Measurements from ENCODE around the gene POLR3H. TPM values are rescaled to one million over a fixed set of nuclear protein-coding genes. Genes with fewer than 3 reads are reported as not detected.
A peak's percentile ranks its signal among the peaks of the same experiment; 100 is the strongest.

The POLR3H gene
- total RNA-seq, 1 experiment from 2014 or later, result 92.1 TPM

DNA sequence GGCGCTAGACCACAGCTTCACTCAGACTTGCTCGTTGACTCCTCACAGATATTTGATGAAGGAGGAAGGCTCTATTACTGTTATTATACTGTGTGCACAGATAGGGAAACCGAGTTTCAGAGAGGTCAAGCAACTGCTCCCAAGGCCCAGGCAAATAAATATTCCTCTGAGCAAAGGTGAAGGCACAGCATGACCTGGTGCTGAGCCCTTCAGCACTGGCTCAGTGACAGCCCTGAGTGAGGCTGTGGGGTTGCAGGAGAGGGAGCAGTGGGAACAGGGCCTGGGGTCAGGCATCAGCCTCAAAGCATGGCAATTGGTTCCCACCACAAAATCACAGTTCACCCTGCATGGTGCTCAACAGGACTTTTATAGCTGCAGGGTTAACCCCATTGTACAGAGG, 7.1 kb downstream of the POLR3H start:
- Histone ChIP-seq H3K9me3 (ENCODE audit: low read depth, low read length, poor library complexity, severe bottlenecking) (no peaks in the 10 kb centered on the region), H3K36me3 (ENCODE audit: insufficient read depth, low read length, poor library complexity, severe bottlenecking) (peaks cover 58% of the 10 kb centered on the region), H3K4me3 (ENCODE audit: low read depth, low read length, poor library complexity, severe bottlenecking) (no peak overlapping the region), H3K27me3 (replicated peaks; ENCODE audit: insufficient read depth, low read depth, low read length, poor library complexity) (no peaks in the 10 kb centered on the region), H3K4me1 (ENCODE audit: insufficient read depth, low read length, poor library complexity, severe bottlenecking) (no peaks in the 10 kb centered on the region), H3K27ac (ENCODE audit: low read depth, low read length, poor library complexity, severe bottlenecking) (no peak overlapping the region)
- intact Hi-C loops (cut with micrococcal nuclease; ENCODE audit: unreplicated experiment), result no loop called here
- BruUV-seq (replicated peaks), result no TSS peak
- POLR2A ChIA-PET (ENCODE audit: low non-redundant PET), result no interaction called here
- CTCF ChIA-PET, result interaction anchor here (0.6 kb wide), 2 partner anchors 14 to 53 kb away, joined by 3 read pairs; no protein-coding TSS in a partner anchor
- TF ChIP-seq, protein P1, sequence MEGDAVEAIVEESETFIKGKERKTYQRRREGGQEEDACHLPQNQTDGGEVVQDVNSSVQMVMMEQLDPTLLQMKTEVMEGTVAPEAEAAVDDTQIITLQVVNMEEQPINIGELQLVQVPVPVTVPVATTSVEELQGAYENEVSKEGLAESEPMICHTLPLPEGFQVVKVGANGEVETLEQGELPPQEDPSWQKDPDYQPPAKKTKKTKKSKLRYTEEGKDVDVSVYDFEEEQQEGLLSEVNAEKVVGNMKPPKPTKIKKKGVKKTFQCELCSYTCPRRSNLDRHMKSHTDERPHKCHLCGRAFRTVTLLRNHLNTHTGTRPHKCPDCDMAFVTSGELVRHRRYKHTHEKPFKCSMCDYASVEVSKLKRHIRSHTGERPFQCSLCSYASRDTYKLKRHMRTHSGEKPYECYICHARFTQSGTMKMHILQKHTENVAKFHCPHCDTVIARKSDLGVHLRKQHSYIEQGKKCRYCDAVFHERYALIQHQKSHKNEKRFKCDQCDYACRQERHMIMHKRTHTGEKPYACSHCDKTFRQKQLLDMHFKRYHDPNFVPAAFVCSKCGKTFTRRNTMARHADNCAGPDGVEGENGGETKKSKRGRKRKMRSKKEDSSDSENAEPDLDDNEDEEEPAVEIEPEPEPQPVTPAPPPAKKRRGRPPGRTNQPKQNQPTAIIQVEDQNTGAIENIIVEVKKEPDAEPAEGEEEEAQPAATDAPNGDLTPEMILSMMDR (conservative IDR thresholded peaks at IDR 0.05; ENCODE audit: low read depth, low read length), result no peak
- TF ChIP-seq EZH2 (IDR thresholded peaks at IDR 0.05; ENCODE audit: borderline replicate concordance, low read depth, low read length, poor library complexity, severe bottlenecking), result no peak
- DNase-seq (ENCODE audit: low spot score), result no peak

DNA sequence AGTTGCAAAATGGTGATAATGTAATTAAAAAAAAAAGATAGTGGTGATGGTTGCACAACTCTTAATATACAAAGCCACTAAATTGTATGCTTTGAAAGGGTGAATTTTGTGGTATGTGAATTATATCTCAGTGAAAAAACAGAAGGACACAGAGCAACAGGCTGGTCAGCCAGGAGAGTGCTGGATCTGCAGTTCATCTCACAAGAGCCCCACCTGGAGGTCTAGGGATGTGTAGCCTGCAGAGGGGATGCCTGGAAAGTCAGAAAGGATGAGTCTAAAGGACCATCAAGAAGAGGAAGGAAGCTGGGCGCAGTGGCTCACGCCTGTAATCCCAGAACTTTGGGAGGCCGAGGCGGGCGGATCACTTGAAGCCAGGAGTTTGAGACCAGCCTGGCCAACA, 9.0 kb downstream of the POLR3H start:
- no TSS peak for BruUV-seq (replicated peaks)
- Histone ChIP-seq H3K27me3 (replicated peaks; ENCODE audit: insufficient read depth, low read depth, low read length, poor library complexity) (no peaks in the 10 kb centered on the region), H3K36me3 (ENCODE audit: insufficient read depth, low read length, poor library complexity, severe bottlenecking) (peaks cover 71% of the 10 kb centered on the region), H3K4me3 (ENCODE audit: low read depth, low read length, poor library complexity, severe bottlenecking) (no peak overlapping the region), H3K4me1 (ENCODE audit: insufficient read depth, low read length, poor library complexity, severe bottlenecking) (no peaks in the 10 kb centered on the region), H3K9me3 (ENCODE audit: low read depth, low read length, poor library complexity, severe bottlenecking) (no peaks in the 10 kb centered on the region), H3K27ac (ENCODE audit: low read depth, low read length, poor library complexity, severe bottlenecking) (no peak overlapping the region)
- ChIA-PET POLR2A (ENCODE audit: low non-redundant PET) (no interaction called here), CTCF (no interaction called here)
- no peak for TF ChIP-seq EZH2 (IDR thresholded peaks at IDR 0.05; ENCODE audit: borderline replicate concordance, low read depth, low read length, poor library complexity, severe bottlenecking)
- TF ChIP-seq, protein P1 (conservative IDR thresholded peaks at IDR 0.05; ENCODE audit: low read depth, low read length), result peak; percentile 31; the same call in 1 of the 2 replicates
- intact Hi-C loops (cut with micrococcal nuclease; ENCODE audit: unreplicated experiment), result no loop called here
- DNase-seq (ENCODE audit: low spot score), result peak; percentile 40

DNA sequence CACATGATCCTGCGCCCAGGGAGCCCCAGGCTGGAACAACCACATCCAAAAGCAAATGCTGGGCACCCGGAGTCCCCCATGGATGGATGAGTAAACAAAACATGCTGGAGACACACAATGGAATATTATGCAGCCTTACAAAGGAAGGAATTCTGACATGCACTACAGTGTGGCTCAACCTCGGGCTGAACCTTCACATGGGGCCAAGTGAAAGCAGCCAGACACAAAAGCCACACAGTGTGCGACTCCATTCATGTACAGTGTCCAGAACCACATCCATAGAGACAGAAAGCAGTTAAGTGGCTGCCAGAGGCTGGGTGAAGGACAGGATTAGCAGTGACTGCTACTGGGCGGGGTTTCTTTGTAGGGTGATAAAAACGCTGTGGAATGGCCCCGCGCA, 10.1 kb downstream of the POLR3H start:
- ChIA-PET CTCF (interaction anchor here (0.7 kb wide), 1 partner anchor 611 kb away, joined by 4 read pairs; no protein-coding TSS in a partner anchor), POLR2A (ENCODE audit: low non-redundant PET) (no interaction called here)
- no peak overlapping the region for H3K4me3 ChIP-seq (ENCODE audit: low read depth, low read length, poor library complexity, severe bottlenecking)
- no TSS peak for BruUV-seq (replicated peaks)
- no peaks in the 10 kb centered on the region for H3K4me1 ChIP-seq (ENCODE audit: insufficient read depth, low read length, poor library complexity, severe bottlenecking)
- no peak for TF ChIP-seq EZH2 (IDR thresholded peaks at IDR 0.05; ENCODE audit: borderline replicate concordance, low read depth, low read length, poor library complexity, severe bottlenecking)
- TF ChIP-seq, protein P1 (conservative IDR thresholded peaks at IDR 0.05; ENCODE audit: low read depth, low read length), result no peak
- H3K9me3 ChIP-seq (ENCODE audit: low read depth, low read length, poor library complexity, severe bottlenecking), result no peaks in the 10 kb centered on the region
- no peaks in the 10 kb centered on the region for H3K27me3 ChIP-seq (replicated peaks; ENCODE audit: insufficient read depth, low read depth, low read length, poor library complexity)
- H3K36me3 ChIP-seq (ENCODE audit: insufficient read depth, low read length, poor library complexity, severe bottlenecking), result peaks cover 70% of the 10 kb centered on the region
- no peak for DNase-seq (ENCODE audit: low spot score)
- intact Hi-C loops (cut with micrococcal nuclease; ENCODE audit: unreplicated experiment), result loop anchor here (5.0 kb wide), 1 partner anchor 132 kb away; no protein-coding TSS in a partner anchor
- H3K27ac ChIP-seq (ENCODE audit: low read depth, low read length, poor library complexity, severe bottlenecking), result no peak overlapping the region

Data from A673 (cell line).